ENCODE measurements around the gene OR10A6.

The OR10A6 gene, protein sequence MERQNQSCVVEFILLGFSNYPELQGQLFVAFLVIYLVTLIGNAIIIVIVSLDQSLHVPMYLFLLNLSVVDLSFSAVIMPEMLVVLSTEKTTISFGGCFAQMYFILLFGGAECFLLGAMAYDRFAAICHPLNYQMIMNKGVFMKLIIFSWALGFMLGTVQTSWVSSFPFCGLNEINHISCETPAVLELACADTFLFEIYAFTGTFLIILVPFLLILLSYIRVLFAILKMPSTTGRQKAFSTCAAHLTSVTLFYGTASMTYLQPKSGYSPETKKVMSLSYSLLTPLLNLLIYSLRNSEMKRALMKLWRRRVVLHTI

DNA sequence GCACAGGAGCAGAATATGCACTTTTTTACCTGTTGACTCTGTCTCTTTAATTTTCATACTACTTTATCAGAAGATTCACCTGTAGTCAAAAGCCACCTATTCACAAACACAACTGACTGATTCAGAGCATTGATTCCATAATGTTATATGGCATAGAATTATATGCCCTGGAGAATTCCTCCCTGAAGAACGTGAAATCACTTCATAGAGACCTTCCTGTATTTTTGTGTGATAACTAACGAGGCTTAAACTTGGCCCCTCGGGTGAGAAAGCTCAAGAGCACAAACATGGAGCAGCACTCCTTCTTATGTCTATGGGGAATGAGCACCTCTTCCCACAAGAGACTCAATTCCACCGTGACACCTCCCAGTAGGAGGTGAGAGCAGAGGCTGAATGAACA is at the start of gene OR10A6:
TSS of gene OR10A6 (minus strand) at position 101 of the 400 bp plus-strand sequence. CDS start 2,606 bp downstream, outside the sequence.
- no peak for DNase-seq (ENCODE audit: low spot score)

DNA sequence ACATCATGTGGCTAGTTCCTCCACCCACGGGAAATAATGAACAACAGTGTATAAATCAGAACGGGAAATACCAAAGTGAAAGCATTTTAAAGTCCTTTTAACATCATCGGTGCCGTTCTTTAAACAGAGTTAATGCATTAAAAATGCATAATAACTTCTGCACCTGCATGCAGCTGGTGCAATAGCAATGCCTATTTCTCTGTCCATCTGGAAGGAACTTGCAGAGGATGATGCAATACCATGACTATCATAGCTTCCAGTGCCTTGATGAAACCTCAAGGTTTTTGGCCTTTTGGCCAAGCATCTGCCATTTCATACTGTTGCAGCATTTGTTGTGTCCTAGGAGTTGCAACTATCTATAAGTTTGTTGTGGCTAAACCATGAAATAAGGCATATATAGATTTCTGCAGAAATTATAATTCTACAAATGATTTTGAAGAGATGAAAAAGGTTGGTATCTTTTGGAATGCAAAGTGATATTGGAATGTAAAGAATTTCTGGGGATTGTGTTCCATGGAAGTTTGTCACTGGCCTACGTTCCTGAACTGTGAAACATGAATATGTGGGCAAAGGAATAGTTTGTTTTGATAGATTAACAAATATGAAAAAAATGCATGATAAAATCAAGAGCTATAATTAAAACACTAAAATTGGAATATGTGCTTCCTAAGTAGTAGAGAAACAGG is 46.3 kb upstream of the OR10A6 start:
- DNase-seq (ENCODE audit: low spot score), result peak; percentile 18

DNA sequence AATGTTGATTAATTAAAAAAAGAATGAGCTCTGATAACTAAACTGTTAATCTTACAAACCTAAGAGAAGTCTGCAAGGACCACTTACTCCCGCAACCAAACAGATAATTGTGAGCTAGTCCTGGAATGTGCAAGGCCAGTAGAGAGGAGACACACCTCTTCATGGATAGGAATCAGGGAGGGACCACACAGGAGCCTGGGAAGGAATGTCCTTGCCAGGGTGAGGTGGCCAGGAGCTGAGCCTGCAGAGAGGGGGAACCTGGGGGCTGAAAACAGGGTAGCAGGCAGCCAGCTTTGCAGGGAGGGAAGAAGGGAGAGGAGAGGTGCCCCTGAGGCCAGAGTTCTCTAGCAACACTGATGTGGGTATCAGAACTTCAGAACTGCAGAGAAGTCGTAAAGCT is 43.6 kb upstream of the OR10A6 start:
- no peak for DNase-seq (ENCODE audit: low spot score)

DNA sequence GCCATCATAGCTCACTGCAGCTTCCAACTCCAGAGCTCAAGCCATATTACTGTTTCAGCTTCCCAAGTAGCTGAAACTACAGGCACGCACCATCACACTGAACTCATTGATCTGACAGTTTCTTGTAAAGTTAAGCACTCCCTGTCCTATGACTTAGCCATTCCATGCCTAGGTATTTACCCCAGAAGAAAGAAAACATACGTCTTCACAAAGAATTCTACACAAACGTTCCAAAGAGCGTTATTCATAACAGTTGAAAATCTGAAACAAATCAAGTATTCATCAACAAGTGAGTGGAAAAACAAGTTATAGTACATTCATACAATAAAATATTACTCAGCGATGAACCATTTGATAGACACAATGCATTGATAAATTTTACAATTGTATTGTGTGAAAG is 41.9 kb upstream of the OR10A6 start:
- DNase-seq (ENCODE audit: low spot score), result no peak

DNA sequence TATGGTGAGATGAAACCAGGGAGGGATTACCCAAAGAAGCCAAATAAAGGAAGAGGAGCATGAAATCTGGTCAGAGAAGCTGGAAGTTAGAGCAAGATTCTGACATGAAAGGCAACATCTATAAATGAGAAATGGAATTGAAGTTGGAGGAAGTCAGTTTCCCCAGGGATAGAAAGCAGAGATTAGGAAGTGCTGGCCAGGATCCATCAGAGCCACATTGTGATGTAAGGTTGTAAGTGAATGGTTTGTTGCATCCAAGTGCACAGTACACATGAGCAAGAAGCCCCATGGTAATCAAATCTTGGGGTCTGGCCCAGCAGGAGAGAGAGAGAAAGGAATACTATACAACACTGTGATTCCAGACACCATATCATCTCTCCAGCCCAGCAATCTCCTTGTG is 40.8 kb upstream of the OR10A6 start:
- no peak for DNase-seq (ENCODE audit: low spot score)

DNA sequence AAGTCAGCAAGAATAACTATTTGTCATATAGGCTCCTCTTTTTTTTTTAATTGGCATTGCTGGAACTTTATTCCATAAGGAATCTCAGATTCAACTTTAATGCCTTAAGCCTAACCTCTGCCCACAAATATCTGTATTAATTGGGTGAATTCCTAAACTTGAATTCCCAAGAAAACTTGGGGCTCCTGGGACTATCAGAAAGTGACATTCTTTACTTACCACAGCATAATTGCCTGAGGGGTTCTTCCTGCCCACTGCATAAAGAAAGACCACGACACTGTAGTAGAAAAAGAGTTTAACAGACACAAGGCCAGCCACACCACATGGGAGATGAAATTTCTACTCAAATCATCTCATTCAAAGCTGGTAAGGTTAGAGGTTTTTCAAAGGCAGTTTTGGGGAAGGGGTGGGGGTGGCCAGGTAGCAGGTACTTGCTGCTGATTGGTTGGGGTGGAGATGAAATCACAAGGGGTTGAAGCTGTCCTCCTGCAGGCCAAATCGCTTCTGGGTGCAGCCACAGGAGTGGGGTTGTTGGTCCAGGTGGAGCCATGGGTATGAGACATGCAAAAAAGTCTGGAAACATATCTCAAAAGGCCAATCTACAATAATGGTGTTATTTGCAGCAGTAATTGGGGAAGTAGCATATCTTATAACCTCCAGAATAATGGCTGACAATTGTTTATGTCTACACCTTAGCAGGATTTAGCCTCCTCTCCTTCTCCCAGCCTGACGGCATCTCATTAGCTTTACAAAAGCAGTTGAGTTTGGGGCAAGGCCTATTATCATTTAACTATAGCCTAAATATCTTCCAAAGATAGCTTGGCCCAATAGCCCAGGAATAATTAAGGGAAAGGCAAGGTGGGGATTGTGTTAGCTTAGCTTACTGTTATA is 38.9 kb upstream of the OR10A6 start:
- DNase-seq (ENCODE audit: low spot score), result no peak

DNA sequence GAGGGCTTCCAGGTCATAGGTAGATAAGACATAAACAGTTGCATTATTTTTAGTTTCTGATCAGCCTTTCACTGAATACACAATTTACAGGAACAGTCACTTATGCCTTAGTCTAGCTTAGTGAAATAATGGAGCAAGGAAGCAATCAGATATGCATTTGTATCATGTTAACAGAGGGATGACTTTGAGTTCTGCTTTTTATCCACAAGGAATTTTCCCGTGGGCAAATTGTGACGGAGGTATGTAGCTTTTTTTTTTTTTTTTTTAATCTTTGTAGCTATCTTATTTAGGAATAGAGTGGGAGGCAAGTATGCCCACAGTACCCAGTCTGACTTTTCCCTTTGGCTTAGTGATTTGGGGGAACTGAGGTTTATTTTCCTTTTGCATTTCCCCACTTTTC is 37.6 kb upstream of the OR10A6 start:
- no peak for DNase-seq (ENCODE audit: low spot score)

DNA sequence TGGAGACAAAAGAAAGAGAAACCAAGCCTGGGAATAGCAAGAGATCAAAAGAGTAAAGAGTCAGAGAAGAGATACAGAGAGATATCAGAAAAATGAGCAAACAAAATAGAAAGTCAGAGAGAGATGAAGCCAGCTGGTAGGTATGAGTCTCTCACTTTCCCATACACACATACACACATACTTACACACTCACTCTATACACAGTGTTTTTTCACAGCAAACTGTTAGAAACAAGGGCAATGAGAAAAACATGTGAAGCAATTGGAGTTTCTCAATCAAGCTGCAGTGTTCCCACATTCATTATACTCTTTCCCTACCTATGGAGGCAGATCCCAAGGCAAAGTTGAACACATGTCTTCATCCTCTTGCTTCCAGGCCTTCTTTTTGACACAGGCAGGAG is 36.8 kb upstream of the OR10A6 start:
- DNase-seq (ENCODE audit: low spot score), result no peak

DNA sequence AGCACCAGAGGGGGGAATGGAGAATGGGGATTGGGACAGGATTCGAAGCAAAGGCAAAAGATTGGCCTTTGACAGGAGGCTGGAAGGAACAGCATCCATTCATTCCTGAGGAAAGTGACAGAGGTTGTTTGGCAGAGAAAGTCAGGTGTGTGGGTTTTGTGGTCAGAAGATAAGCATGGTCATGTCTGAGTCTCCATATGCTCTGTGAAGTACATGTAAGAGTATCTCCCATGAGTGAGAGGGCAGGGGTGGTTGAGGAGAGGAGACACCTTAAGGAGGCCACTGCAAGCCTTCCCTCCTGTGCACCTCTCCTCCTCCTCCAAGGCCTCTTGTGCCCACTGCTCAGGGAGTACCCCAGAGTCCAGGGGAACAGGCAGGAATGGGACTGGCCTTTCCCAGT is 36.0 kb upstream of the OR10A6 start:
- no peak for DNase-seq (ENCODE audit: low spot score)

DNA sequence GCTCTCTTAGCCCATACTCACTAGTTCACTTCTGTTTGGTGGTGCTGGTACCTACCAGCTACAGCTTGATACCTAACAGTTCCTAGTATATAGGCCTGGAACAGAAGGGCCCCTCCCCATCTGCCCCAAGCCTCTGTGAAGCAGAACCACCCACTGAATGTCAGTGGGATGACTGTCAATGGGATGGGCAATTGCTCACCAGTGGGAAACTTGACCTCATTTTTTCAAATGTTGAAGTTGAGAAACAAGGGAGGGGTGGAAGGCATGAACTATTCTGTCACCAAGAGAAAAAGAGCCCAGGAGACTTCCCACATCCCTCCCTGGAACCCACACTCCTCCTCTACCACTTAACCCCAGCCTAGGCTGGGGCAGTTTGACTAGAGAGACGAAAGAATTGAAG is 34.3 kb upstream of the OR10A6 start, which contains the start of gene NLRP10:
TSS of gene NLRP10 (minus strand) at position 62 of the 400 bp plus-strand sequence. CDS start 1,952 bp downstream, outside the sequence.
- no peak for DNase-seq (ENCODE audit: low spot score)

DNA sequence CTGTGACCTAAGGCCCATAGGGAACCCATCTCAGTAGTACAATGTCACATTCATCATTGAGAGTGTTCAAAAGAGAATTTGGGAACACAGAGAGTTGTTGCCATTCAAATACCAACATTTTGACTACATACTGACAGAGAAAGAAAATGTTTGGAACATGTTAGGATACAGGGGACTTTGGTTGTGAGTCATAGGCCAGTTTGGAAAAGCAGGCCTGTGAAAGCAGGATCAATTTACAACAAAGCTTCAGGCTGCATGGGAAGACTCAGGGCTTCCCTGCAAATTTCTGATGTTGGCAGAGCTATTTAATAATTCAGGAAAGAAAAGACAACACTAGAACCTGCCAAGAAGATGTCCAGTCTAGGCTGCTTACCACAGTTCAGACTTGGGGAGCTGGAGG is 33.8 kb upstream of the OR10A6 start:
- no peak for DNase-seq (ENCODE audit: low spot score)

DNA sequence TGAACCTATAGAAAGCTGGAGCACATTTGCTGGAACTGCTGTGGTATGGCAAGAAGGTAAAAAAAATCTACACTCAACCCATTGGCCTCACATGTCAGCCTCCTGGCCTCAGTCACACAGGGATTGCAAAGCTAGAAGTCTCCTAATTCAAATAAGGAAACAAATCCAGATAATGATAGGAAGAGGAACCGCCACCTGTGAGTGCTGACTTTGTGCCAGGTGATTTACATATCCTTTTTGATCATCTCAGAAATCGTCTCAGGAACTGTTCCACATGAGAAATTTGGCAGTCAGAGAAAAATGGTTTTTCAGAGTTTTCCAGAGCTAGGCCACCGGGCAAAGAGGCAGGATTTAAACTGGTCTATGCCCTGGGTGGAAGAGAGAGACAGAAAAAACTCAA is 33.2 kb upstream of the OR10A6 start:
- DNase-seq (ENCODE audit: low spot score), result no peak

DNA sequence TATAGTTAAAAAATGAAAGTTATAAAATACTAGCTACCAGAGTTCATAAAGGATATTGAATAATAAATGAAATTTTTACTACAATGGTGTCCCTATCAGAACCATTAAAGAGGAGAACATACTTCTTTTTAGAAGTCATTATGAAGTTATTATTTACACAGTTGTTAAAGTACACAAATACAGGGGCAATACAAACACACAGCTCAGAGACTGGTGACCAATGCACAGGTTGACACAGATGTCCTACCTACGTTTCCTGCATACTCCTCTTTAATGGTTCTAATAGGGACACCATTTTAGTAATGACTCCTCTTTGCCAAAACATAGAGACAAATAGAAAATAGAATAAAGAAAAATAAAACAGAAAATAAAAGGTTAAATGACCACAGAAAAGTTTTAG is 24.1 kb upstream of the OR10A6 start:
- DNase-seq (ENCODE audit: low spot score), result no peak

DNA sequence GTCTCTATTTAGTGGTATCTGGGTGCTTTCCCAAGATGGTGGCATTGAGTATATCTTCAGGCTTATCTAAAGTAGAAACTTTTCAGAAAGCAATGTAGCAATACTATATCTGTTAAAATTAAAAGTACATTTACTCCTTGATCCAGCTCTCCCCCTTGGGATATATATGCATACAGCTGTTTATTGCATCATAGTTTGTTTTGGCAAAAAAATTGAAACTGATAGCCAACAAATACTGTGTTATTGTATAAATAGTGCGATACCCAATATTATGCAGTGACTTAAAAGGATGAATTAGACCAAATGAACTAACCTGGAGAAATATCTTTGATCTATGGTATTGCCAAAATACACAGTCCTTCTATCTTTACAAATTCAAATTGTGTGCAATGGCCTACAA is 18.9 kb upstream of the OR10A6 start:
- no peak for DNase-seq (ENCODE audit: low spot score)

DNA sequence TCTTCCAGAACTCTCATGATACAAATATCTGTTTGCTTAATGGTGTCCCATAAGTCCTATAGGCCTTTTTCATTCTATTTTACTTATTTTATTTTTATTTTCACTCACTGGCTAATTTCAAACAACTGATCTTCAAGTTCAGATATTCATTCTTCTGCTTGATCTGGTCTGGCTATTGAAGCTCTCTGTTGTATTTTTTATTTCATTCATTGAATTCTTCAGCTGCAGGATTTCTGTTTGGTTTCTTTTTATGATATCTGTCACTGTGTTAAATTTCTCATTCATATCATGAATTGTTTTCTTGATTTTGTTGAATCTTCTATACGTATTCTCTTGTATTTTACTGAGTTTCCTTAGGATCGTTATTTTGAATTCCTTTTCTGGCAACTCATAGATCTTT is 13.1 kb upstream of the OR10A6 start:
- DNase-seq (ENCODE audit: low spot score), result no peak

DNA sequence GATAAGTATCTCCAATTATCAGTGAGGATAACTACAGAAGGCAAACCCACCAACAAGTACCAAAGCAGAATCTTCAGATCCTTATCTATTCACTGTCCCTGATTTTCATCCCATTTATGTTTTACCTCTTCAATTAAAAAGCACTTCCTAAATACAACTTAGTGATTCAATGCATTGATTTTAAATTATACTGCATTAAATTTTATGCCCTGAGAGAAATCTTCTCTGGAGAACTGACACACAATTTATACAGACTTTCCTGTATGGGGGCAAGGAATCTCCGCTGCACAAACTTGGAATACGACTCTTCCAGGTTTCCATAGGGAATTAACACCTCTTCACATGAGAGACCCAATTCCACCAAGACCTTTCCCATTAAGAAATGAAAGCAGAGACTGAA is 10.5 kb upstream of the OR10A6 start, which contains the start of gene OR10A3:
TSS of gene OR10A3 (minus strand) at position 101 of the 400 bp plus-strand sequence. CDS start 2,188 bp downstream, outside the sequence.
- DNase-seq (ENCODE audit: low spot score), result no peak

DNA sequence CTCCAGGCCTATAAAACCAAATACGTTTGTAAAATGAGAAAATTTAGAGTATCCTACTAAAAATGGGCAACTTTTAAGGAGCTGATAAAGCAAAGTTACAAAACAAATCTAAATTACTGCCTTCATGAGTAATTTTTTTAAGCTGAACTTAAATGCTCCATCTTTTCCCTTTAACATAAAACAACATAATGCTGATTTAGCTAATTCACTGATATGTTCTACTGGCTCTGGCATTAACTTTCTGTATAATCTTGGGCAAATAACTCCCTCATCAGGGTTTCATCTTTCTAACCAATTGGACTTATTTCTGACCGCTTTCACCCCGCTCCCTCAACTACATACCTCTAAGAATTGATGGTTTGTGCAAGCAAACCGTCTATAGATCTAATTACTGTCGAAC is 10.1 kb upstream of the OR10A6 start:
- no peak for DNase-seq (ENCODE audit: low spot score)

DNA sequence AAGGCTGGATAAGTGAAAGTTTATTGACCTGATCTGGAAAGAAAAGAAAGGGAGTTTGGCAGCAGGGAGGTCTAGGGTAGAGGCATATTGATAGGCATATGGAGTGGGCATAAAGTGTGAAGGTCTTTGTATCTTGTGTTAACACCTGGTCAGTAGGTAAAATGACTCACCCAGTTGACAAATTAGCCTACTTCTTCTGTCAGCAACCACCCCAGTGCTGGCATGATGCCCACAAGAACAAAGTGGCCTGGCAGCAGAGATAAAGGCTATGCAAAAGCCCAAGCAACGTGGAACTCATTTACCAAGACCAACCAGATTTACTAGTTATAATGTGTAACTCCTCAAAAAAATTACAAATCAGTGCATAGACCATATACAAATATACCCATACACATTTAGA is 5.5 kb upstream of the OR10A6 start:
- DNase-seq (ENCODE audit: low spot score), result no peak

DNA sequence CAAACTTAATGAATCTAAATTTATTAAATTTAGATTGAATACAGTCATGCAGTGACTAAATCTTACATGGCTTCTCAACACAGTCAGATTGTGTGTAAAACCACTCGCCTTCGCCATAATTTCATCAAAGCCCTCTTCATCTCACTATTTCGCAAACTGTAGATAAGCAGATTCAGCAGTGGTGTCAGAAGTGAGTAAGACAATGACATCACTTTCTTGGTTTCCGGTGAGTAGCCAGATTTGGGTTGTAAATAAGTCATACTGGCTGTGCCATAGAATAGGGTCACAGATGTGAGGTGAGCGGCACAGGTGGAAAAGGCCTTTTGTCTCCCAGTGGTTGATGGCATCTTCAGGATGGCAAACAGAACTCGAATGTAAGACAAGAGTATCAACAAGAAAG is 3.4 kb downstream of the OR10A6 start:
- peak; percentile 61 for DNase-seq (ENCODE audit: low spot score)

DNA sequence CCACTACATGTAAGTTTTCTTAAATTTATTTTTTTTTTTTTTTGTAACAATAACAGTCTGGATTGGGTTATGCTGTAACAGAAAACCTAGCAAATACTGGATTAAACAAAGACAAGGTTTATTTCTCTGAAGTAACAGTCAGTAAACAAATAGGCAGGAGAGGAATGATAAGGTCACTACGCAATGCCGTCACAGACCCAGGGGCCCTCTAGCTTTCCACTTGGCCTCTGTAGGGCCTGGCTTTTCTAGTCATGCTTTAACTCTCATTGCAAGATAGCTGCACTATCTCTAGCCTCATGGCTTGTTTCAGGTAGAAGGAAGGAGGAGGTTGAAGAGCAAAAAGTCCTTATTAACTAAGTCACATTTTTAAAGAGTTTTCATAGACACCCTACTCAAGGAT is 6.5 kb downstream of the OR10A6 start:
- no peak for DNase-seq (ENCODE audit: low spot score)

DNA sequence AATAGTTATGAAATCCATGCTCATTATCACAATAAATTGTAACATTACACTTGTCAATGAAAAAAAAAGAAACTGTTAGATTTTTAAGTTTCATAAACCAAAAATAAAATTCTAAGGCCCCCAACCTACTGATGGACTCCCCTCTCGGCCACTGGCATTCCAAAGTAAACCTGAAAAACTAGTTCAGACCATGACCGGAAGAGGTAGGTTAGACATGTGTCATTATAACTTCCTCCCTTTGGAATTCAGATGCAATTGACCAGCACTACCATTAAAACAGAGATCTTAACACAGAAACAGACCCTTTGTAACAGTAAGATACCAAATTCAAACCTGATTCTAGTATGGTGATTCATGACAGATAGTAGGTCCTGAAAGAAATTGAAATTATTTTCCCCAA is 12.9 kb downstream of the OR10A6 start:
- DNase-seq (ENCODE audit: low spot score), result no peak

DNA sequence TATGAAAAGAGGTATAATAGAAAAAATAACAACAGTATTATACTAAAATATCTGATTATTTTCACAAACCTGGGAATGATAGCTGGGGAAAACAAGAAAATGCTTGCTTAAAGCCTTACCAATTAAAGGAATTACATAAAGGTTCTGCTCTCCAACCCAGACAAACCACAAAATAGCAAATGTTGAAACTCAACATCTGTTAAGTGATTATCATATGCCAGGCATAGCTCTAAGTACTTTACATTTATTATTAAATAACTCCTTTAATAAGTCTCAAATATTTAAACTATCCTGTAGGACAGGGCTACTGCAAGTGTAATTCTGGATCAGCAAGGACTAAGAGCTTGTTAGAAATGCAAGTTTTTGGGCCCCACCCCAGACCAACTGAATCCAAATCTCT is 20.1 kb downstream of the OR10A6 start:
- no peak for DNase-seq (ENCODE audit: low spot score)

All from RKO (cell line).